ENCODE results near the gene P2RX3. TPM values are rescaled to one million over a fixed set of nuclear protein-coding genes. Genes with fewer than 3 reads are reported as not detected.
A peak's percentile ranks its signal among the peaks of the same experiment; 100 is the strongest.

Gene P2RX3
- total and polyA plus RNA-seq, 2 experiments from 2014 or later: not detected

GRCh38 chr11:57322256-57323166 lies 15.6 kb upstream of the P2RX3 start:
- Histone ChIP-seq H3K9me2 (replicated peaks; ENCODE audit: insufficient read depth) (no peaks in the 10 kb centered on the region), H3K79me2 (peaks cover 59% of the 10 kb centered on the region), H3K36me3 (replicated peaks; ENCODE audit: insufficient read depth, low read depth) (peaks cover 2% of the 10 kb centered on the region), H3K4me3 (no peak overlapping the region), H3K4me2 (peak overlapping the region; percentile 95), H4K20me1 (ENCODE audit: insufficient read depth, poor library complexity, severe bottlenecking) (peaks cover 26% of the 10 kb centered on the region), H3K27ac (peak overlapping the region; percentile 95), H2AFZ (no peak overlapping the region), H3K27me3 (no peaks in the 10 kb centered on the region), H3K4me1 (ENCODE audit: insufficient read depth) (peaks cover 44% of the 10 kb centered on the region), H3K9me3 (ENCODE audit: low read depth) (no peaks in the 10 kb centered on the region)
- 20% methylated on average over 12 of the region's 13 CpGs for WGBS (ENCODE audit: low lambda C conversion rate, missing lambda C conversion rate)
- TF ChIP-seq CTCF (IDR thresholded peaks at IDR 0.05; ENCODE audit: poor library complexity) (no peak), EZH2 (IDR thresholded peaks at IDR 0.05; ENCODE audit: borderline replicate concordance) (no peak), EZH2phosphoT487 (IDR thresholded peaks at IDR 0.05; ENCODE audit: low read depth, severe bottlenecking, unreplicated experiment) (no peak)
- DNase-seq (ENCODE audit: low spot score): peak; percentile 96

- Histone ChIP-seq H3K27me3 (no peaks in the 10 kb centered on the region), H3K4me2 (peak overlapping the region; percentile 95), H3K4me1 (ENCODE audit: insufficient read depth) (peaks cover 43% of the 10 kb centered on the region), H3K36me3 (replicated peaks; ENCODE audit: insufficient read depth, low read depth) (no peaks in the 10 kb centered on the region), H3K4me3 (peak overlapping the region; percentile 88), H3K9me3 (ENCODE audit: low read depth) (no peaks in the 10 kb centered on the region), H3K27ac (peak overlapping the region; percentile 95), H4K20me1 (ENCODE audit: insufficient read depth, poor library complexity, severe bottlenecking) (peaks cover 18% of the 10 kb centered on the region), H3K79me2 (peaks cover 51% of the 10 kb centered on the region), H3K9me2 (replicated peaks; ENCODE audit: insufficient read depth) (no peaks in the 10 kb centered on the region), H2AFZ (no peak overlapping the region)
- 54% methylated on average over 3 of the region's 3 CpGs for WGBS (ENCODE audit: low lambda C conversion rate, missing lambda C conversion rate)
- TF ChIP-seq EZH2 (IDR thresholded peaks at IDR 0.05; ENCODE audit: borderline replicate concordance) (no peak), EZH2phosphoT487 (IDR thresholded peaks at IDR 0.05; ENCODE audit: low read depth, severe bottlenecking, unreplicated experiment) (no peak), CTCF (IDR thresholded peaks at IDR 0.05; ENCODE audit: poor library complexity) (no peak)
- peak; percentile 49 for DNase-seq (ENCODE audit: low spot score)
Measured at GRCh38 chr11:57323167-57323854, 14.8 kb upstream of the P2RX3 start.

GRCh38 chr11:57323855-57324153 lies 14.3 kb upstream of the P2RX3 start:
- no peaks in the 10 kb centered on the region for H3K9me3 ChIP-seq (ENCODE audit: low read depth)
- peaks cover 38% of the 10 kb centered on the region for H3K4me1 ChIP-seq (ENCODE audit: insufficient read depth)

More at GRCh38 chr11:57323855-57324153, 14.3 kb upstream of the P2RX3 start:
- no peak for TF ChIP-seq EZH2phosphoT487 (IDR thresholded peaks at IDR 0.05; ENCODE audit: low read depth, severe bottlenecking, unreplicated experiment)
- Histone ChIP-seq H3K27ac (peak overlapping the region; percentile 95), H3K9me2 (replicated peaks; ENCODE audit: insufficient read depth) (no peaks in the 10 kb centered on the region), H3K36me3 (replicated peaks; ENCODE audit: insufficient read depth, low read depth) (no peaks in the 10 kb centered on the region), H4K20me1 (ENCODE audit: insufficient read depth, poor library complexity, severe bottlenecking) (peaks cover 14% of the 10 kb centered on the region), H2AFZ (peak overlapping the region; percentile 36), H3K4me2 (peak overlapping the region; percentile 95), H3K4me3 (peak overlapping the region; percentile 88), H3K79me2 (peaks cover 46% of the 10 kb centered on the region), H3K27me3 (no peaks in the 10 kb centered on the region)
- no peak for DNase-seq (ENCODE audit: low spot score)
- WGBS (ENCODE audit: low lambda C conversion rate, missing lambda C conversion rate): 6% methylated on average over 9 of the region's 9 CpGs
